ENCODE data around the gene NT5DC4.
"Not testable (repeated sequence)": the region's sequence is repeated elsewhere in the genome, so short reads cannot be mapped to it uniquely, and the experiment has no call there.

The NT5DC4 gene

GRCh38 chr2:112699984-112700667, 20.7 kb upstream of the NT5DC4 start:
- no peak for DNase-seq (ENCODE audit: low spot score)

GRCh38 chr2:112701052-112701451, 19.8 kb upstream of the NT5DC4 start:
- DNase-seq (ENCODE audit: low spot score): no peak

- no peak for DNase-seq (ENCODE audit: low spot score)
These were observed 17.1 kb upstream of the NT5DC4 start for GRCh38 chr2:112703684-112704083.

- DNase-seq (ENCODE audit: low spot score): no peak
These were observed 15.2 kb upstream of the NT5DC4 start for GRCh38 chr2:112705575-112705974.

- peak; percentile 57 for DNase-seq (ENCODE audit: low spot score)
These were observed 14.6 kb upstream of the NT5DC4 start for GRCh38 chr2:112706170-112706664.

- DNase-seq (ENCODE audit: low spot score): not testable (repeated sequence)
These were observed 13.9 kb upstream of the NT5DC4 start for GRCh38 chr2:112706947-112707346.

- no peak for DNase-seq (ENCODE audit: low spot score)
These were observed 11.9 kb upstream of the NT5DC4 start for GRCh38 chr2:112708968-112709367.

GRCh38 chr2:112709703-112710102, 11.1 kb upstream of the NT5DC4 start:
- no peak for DNase-seq (ENCODE audit: low spot score)

GRCh38 chr2:112710956-112711750, 9.7 kb upstream of the NT5DC4 start:
- DNase-seq (ENCODE audit: low spot score): no peak

- no peak for DNase-seq (ENCODE audit: low spot score)
These were observed 8.4 kb upstream of the NT5DC4 start for GRCh38 chr2:112712465-112712864.

GRCh38 chr2:112712903-112713584, 7.8 kb upstream of the NT5DC4 start:
- DNase-seq (ENCODE audit: low spot score): no peak

- no peak for DNase-seq (ENCODE audit: low spot score)
These were observed 7.3 kb upstream of the NT5DC4 start for GRCh38 chr2:112713585-112713925.

- no peak for DNase-seq (ENCODE audit: low spot score)
These were observed 6.9 kb upstream of the NT5DC4 start for GRCh38 chr2:112713926-112714325.

GRCh38 chr2:112714331-112714730, 6.5 kb upstream of the NT5DC4 start:
- DNase-seq (ENCODE audit: low spot score): no peak

GRCh38 chr2:112714836-112715631, 5.8 kb upstream of the NT5DC4 start:
- DNase-seq (ENCODE audit: low spot score): no peak

GRCh38 chr2:112716094-112716493, 4.7 kb upstream of the NT5DC4 start:
- not testable (repeated sequence) for DNase-seq (ENCODE audit: low spot score)

GRCh38 chr2:112716826-112717352, 3.9 kb upstream of the NT5DC4 start:
- not testable (repeated sequence) for DNase-seq (ENCODE audit: low spot score)

- DNase-seq (ENCODE audit: low spot score): no peak
These were observed 1.9 kb upstream of the NT5DC4 start for GRCh38 chr2:112718863-112719370.

- DNase-seq (ENCODE audit: low spot score): no peak
These were observed 1.2 kb downstream of the NT5DC4 start for GRCh38 chr2:112721819-112722522.

- no peak for DNase-seq (ENCODE audit: low spot score)
These were observed 2.2 kb downstream of the NT5DC4 start for GRCh38 chr2:112722816-112723546.
